Measurements from ENCODE around the gene BRD1.

DNA sequence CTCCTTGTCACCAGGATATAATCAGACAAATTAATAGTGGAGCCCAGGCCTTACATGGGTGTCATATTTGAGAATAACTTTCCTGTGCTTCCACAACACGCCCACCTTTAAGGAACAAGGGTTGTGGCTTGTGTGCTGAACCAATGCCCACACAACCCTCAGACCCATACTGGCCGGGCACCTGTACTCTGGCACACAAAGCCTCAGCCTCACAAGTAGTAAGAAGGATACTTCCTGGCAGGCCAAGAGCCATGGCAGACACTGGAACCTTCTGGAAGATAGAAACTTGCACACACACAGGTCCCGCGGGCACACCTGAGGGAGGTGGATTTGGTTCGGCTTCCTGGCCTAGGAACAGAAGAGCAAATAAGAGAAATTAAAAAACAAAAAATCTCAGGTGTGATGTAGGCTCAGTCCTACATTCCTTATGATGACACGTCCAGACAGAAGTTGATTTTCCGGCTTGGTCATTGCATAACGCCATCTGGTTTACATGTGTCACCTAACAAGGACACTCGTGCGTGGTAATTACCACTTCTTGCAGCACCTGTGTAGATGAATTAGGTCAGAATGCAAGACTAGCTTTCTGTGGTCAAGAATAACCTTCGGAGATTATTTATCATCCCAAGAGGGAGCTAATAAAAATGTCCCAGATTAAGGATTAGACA lies 5.8 kb upstream of the BRD1 start:
- TF ChIP-seq, protein P1, sequence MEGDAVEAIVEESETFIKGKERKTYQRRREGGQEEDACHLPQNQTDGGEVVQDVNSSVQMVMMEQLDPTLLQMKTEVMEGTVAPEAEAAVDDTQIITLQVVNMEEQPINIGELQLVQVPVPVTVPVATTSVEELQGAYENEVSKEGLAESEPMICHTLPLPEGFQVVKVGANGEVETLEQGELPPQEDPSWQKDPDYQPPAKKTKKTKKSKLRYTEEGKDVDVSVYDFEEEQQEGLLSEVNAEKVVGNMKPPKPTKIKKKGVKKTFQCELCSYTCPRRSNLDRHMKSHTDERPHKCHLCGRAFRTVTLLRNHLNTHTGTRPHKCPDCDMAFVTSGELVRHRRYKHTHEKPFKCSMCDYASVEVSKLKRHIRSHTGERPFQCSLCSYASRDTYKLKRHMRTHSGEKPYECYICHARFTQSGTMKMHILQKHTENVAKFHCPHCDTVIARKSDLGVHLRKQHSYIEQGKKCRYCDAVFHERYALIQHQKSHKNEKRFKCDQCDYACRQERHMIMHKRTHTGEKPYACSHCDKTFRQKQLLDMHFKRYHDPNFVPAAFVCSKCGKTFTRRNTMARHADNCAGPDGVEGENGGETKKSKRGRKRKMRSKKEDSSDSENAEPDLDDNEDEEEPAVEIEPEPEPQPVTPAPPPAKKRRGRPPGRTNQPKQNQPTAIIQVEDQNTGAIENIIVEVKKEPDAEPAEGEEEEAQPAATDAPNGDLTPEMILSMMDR (IDR thresholded peaks at IDR 0.05), result no peak
- no peak for TF ChIP-seq POLR2A (IDR thresholded peaks at IDR 0.05)
